Transverse colon (tissue), 4 donors: ENCODE data around the gene VARS1. TPM values are rescaled to one million over a fixed set of nuclear protein-coding genes. Genes with fewer than 3 reads are reported as not detected.
"Not testable (repeated sequence)": the region's sequence is repeated elsewhere in the genome, so short reads cannot be mapped to it uniquely, and the experiment has no call there.

ENCODE experiments used
- DNase-seq: peaks from one replicate; pipeline ENCODE4 v3.0.0-alpha.2; 2019
- H3K27ac ChIP-seq, 4 donors: fragments of 200-600 bp; sonication (generic); 2 replicates each; pipeline ENCODE4 v1.5.1; 2016 to 2018; ENCODE audit warnings: inconsistent platforms in 4 of 4
- H3K27me3 ChIP-seq: fragments of 200-600 bp; sonication (generic); 2 replicates; pipeline ENCODE4 v1.5.1; 2017; ENCODE audit warnings: inconsistent platforms
- H3K36me3 ChIP-seq, 4 donors: fragments of 200-600 bp; sonication (generic); 2 replicates each; pipeline ENCODE4 v1.5.1; 2017 to 2019; ENCODE audit warnings: inconsistent platforms in 4 of 4
- H3K4me1 ChIP-seq, 4 donors: fragments of 200-600 bp; sonication (generic); 2 replicates each; pipeline ENCODE4 v1.5.1; 2017 to 2020; ENCODE audit warnings: inconsistent platforms in 4 of 4
- H3K4me3 ChIP-seq, 4 donors: fragments of 200-600 bp; sonication (generic); 1 replicate in 1 of 4; 2 replicates in 3 of 4; pipeline versions ENCODE4 v1.5.1 to v1.6.1; 2017 to 2019; ENCODE audit warnings: inconsistent platforms in 4 of 4
- H3K9me3 ChIP-seq, 2 donors: fragments of 200-600 bp; sonication (generic); 2 replicates each; pipeline ENCODE4 v1.5.1; 2017 to 2019; ENCODE audit warnings: inconsistent platforms in 2 of 2
- EP300 ChIP-seq: sonication (generic); formaldehyde crosslinking; IDR thresholded peaks from one replicate; pipeline ENCODE4 v1.6.1; 2017; ENCODE audit warnings: antibody characterized with exemption, low read depth
- POLR2A ChIP-seq: fragments of 450-650 bp; IDR thresholded peaks from one replicate; pipeline ENCODE4 v1.6.1; 2016; ENCODE audit warnings: antibody characterized with exemption, mild to moderate bottlenecking, moderate library complexity
- POLR2AphosphoS5 ChIP-seq, 3 donors: sonication (generic); formaldehyde crosslinking; IDR thresholded peaks; one replicate each; pipeline ENCODE4 v1.6.1; 2016; ENCODE audit warnings: antibody characterized with exemption in 3 of 3
- WGBS, 2 donors: methylation state at CpG; one replicate each; pipeline ENCODE4 v1.1.5; 2018; ENCODE audit warnings: low coverage in 1 of 2; 5-methylcytosine and 5-hydroxymethylcytosine counted together
- in situ Hi-C, 4 donors: fragments of 200-750 bp; cut with MboI; loops; one replicate each; pipeline versions ENCODE4 v1.15.0 to v1.15.1; 2017; ENCODE audit warnings: low sequenced_read_pairs in 3 of 4, low pct_ligation_motif_present in 1 of 4, low pct_unique_long_range_greater_than_20kb in 1 of 4
- intact Hi-C: fragments of 100-400 bp; cut with DNase I; formaldehyde crosslinking; loops from one replicate; pipeline ENCODE4 v1.15.1; 2023; ENCODE audit warnings: low total_unique reads
- total RNA-seq, 4 donors: library from RNA; depleted of rRNA; stranded (reverse); fragments of >200 nt; gene quantifications; one replicate each; pipeline ENCODE4 v1.1.0, GENCODE V29; 2016
- TF ChIP-seq, protein P1 (sequence below), 5 experiments: fragments of 200-600 bp in 3 of 5; fragments of 450-650 bp in 2 of 5; sonication (generic) in 3 of 5; IDR thresholded peaks; 1 replicate in 2 of 5; 2 replicates in 3 of 5; pipeline ENCODE4 v1.5.1; 2016 to 2017; ENCODE audit warnings: antibody characterized with exemption in 5 of 5, inconsistent platforms in 3 of 5, mild to moderate bottlenecking in 2 of 5, moderate library complexity in 1 of 5

VARS1 gene
- total RNA-seq, 4 donors from 2014 or later, result 18.0 to 54.7 (median 31.1) TPM

DNA sequence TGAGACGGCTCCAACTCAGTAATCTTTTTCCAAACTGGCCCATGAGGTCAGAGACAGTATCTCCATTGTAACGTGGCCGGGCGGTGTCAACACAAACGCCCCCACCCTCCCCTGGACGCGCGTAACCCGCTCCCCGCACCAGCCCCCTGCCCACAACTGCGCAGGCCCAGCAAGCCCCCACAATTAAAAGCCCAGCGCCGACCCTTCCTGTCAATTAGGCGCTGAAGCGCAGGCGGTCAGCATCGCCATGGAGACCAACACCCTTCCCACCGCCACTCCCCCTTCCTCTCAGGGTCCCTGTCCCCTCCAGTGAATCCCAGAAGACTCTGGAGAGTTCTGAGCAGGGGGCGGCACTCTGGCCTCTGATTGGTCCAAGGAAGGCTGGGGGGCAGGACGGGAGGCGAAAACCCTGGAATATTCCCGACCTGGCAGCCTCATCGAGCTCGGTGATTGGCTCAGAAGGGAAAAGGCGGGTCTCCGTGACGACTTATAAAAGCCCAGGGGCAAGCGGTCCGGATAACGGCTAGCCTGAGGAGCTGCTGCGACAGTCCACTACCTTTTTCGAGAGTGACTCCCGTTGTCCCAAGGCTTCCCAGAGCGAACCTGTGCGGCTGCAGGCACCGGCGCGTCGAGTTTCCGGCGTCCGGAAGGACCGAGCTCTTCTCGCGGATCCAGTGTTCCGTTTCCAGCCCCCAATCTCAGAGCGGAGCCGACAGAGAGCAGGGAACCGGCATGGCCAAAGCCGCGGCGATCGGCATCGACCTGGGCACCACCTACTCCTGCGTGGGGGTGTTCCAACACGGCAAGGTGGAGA is 19.7 kb upstream of the VARS1 start, which contains the start of the genes HSPA1A and HSPA1L:
TSS of gene HSPA1A (plus strand) at position 519 of the 814 bp plus-strand sequence. CDS start at position 733, 214 bp downstream.
TSS of gene HSPA1L (minus strand) at position 259 of the 814 bp plus-strand sequence. CDS start 3,311 bp downstream, outside the sequence.
- H3K4me1 ChIP-seq, result peaks cover 15 to 45% (median 40%) of the 10 kb centered on the region in 4 donors
- intact Hi-C loops (no loop called here), in situ Hi-C loops (no loop called here)
- peak; percentile 100 for TF ChIP-seq POLR2AphosphoS5 (IDR thresholded peaks at IDR 0.05)
- TF ChIP-seq EP300, result no peak
- TF ChIP-seq, protein P1, sequence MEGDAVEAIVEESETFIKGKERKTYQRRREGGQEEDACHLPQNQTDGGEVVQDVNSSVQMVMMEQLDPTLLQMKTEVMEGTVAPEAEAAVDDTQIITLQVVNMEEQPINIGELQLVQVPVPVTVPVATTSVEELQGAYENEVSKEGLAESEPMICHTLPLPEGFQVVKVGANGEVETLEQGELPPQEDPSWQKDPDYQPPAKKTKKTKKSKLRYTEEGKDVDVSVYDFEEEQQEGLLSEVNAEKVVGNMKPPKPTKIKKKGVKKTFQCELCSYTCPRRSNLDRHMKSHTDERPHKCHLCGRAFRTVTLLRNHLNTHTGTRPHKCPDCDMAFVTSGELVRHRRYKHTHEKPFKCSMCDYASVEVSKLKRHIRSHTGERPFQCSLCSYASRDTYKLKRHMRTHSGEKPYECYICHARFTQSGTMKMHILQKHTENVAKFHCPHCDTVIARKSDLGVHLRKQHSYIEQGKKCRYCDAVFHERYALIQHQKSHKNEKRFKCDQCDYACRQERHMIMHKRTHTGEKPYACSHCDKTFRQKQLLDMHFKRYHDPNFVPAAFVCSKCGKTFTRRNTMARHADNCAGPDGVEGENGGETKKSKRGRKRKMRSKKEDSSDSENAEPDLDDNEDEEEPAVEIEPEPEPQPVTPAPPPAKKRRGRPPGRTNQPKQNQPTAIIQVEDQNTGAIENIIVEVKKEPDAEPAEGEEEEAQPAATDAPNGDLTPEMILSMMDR (IDR thresholded peaks at IDR 0.05), result no peak
- peak; percentile 99 for TF ChIP-seq POLR2A
- no peaks in the 10 kb centered on the region for H3K36me3 ChIP-seq
- H3K4me3 ChIP-seq, result peak within 1 kb of the TSS; percentile 34 to 65 (median 44)
- peak within 1 kb of the TSS; percentile 96 to 99 (median 98) for H3K27ac ChIP-seq
- DNase-seq, result peak; percentile 96
- no peaks in the 10 kb centered on the region for H3K27me3 ChIP-seq
- H3K9me3 ChIP-seq, result no peaks in the 10 kb centered on the region
- 6% methylated on average over 44 of the region's 56 CpGs; no CpG with 5 or more reads in 1 of the 2 donors for WGBS, 2 donors

DNA sequence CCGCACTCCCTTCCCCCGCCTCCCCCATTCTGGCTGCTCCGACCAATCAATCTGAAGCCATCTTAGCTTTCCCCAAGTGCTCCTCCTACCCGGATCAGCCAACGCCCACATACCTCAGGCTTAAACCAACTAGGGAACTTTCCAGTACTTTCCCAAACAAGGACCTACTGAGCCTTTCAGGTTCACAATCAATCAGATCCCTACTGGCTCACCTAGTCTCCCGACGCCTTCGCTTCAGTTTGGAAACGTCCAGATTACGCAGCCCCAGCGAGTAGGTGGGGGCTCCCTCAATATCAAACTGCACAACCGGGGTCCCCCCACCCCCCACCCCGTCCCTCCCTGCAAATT is 19.1 kb upstream of the VARS1 start:
- peak overlapping the region; percentile 96 to 99 (median 98) for H3K27ac ChIP-seq
- TF ChIP-seq, protein P1 (IDR thresholded peaks at IDR 0.05), result no peak
- TF ChIP-seq POLR2AphosphoS5 (IDR thresholded peaks at IDR 0.05) (peak; percentile 90 to 95 (median 93)), POLR2A (peak; percentile 62), EP300 (no peak)
- in situ Hi-C loops, result no loop called here
- H3K36me3 ChIP-seq, result no peaks in the 10 kb centered on the region
- H3K4me1 ChIP-seq, result peaks cover 15 to 39% (median 35%) of the 10 kb centered on the region in 4 donors
- WGBS, 2 donors, result 1% methylated on average over 13 of the region's 13 CpGs; no CpG with 5 or more reads in 1 of the 2 donors
- peak; percentile 96 for DNase-seq
- no peaks in the 10 kb centered on the region for H3K27me3 ChIP-seq
- intact Hi-C loops, result no loop called here
- peak overlapping the region; percentile 26 to 65 (median 38) for H3K4me3 ChIP-seq
- no peaks in the 10 kb centered on the region for H3K9me3 ChIP-seq

DNA sequence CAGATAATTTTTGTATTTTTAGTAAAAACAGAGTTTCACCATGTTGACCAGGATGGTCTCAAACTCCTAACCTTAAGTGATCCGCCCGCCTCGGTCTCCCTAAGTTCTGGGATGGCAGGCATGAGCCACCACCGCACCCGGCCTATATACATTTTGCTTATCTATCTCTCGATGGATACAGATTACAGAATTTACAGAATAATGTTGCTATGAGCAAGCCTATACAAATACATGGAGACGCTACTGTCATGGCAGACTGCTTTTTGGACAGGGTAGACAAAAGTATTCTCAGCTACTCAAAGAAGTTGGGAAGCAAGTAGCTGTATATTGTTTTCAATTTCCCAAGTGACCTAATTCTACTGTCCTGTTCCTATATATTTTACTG is 17.9 kb upstream of the VARS1 start:
- TF ChIP-seq EP300, result no peak
- no peaks in the 10 kb centered on the region for H3K9me3 ChIP-seq
- peak overlapping the region; percentile 96 to 99 (median 98) for H3K27ac ChIP-seq
- DNase-seq, result no peak
- H3K4me1 ChIP-seq, result peaks cover 12 to 27% (median 24%) of the 10 kb centered on the region in 4 donors
- intact Hi-C loops (no loop called here), in situ Hi-C loops (no loop called here)
- WGBS, 2 donors, result 83 to 92% methylated on average over 2 to 7 of the region's 7 CpGs
- no peaks in the 10 kb centered on the region for H3K27me3 ChIP-seq
- H3K4me3 ChIP-seq, result peak overlapping the region in 1 of 4 donors; percentile 65
- H3K36me3 ChIP-seq, result no peaks in the 10 kb centered on the region

DNA sequence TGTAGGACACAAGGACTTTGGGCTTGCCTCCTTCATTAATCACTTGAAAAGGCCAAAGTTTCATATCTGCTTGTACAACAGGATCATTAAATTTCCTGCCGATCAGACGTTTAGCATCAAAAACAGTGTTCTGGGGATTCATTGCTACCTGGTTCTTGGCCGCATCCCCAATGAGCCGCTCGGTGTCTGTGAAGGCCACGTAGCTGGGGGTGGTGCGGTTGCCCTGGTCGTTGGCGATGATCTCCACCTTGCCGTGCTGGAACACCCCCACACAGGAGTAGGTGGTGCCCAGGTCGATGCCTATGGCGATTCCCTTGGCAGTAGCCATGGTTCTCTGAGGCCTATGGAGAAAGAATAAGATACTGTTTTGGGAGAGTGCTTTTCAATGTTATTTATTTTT is 16.1 kb upstream of the VARS1 start:
- in situ Hi-C loops, result no loop called here
- TF ChIP-seq, protein P1 (IDR thresholded peaks at IDR 0.05), result no peak
- no peak for TF ChIP-seq POLR2A
- no peak for TF ChIP-seq POLR2AphosphoS5 (IDR thresholded peaks at IDR 0.05)
- no peak for TF ChIP-seq EP300
- Histone ChIP-seq H3K27ac (no peak overlapping the region), H3K4me3 (no peak overlapping the region), H3K9me3 (no peaks in the 10 kb centered on the region), H3K4me1 (peaks cover 14 to 24% (median 19%) of the 10 kb centered on the region in 4 donors), H3K36me3 (no peaks in the 10 kb centered on the region), H3K27me3 (no peaks in the 10 kb centered on the region)
- intact Hi-C loops, result no loop called here
- DNase-seq, result no peak
- WGBS, 2 donors, result 97 to 100% methylated on average over 2 to 12 of the region's 12 CpGs

DNA sequence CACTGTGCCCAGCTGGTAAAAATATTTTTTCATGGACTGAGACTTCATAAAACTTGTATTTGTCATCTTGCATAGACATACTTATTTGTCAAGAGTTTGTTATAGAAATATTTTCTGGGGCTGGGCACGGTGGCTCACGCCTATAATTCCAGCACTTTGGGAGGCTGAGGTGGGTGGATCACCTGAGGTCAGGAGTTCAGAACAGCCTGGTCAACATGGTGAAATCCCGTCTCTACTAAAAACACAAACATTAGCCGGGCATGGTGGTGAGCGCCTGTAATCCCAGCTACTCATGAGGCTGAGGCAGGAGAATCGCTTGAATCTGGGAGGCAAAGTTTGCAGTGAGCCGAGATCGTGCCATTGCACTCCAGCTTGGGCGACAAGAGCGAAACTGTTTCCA is 13.0 kb upstream of the VARS1 start:
- in situ Hi-C loops, intact Hi-C loops, H3K36me3 ChIP-seq, DNase-seq, H3K9me3 ChIP-seq, H3K27ac ChIP-seq, H3K4me3 ChIP-seq, H3K27me3 ChIP-seq: not testable (repeated sequence)
- 88 to 100% methylated on average over 6 to 10 of the region's 10 CpGs for whole genome bisulfite sequencing, 2 donors
- H3K4me1 ChIP-seq, result peaks cover 12 to 33% (median 19%) of the 10 kb centered on the region in 4 donors
